GOT3 (cell line): ENCODE data around the gene HAS3.
"Not testable (repeated sequence)": the region's sequence is repeated elsewhere in the genome, so short reads cannot be mapped to it uniquely, and the experiment has no call there.

Source experiments
- DNase-seq: peaks from one replicate; lab custom pipeline; 2025; ENCODE audit warnings: mixed read lengths; lab: John Stamatoyannopoulos, UW

The HAS3 gene

GRCh38 chr16:69105501-69106361 lies at the start of gene HAS3:
Gene HAS3 (plus strand): TSS chr16:69105653. CDS start chr16:69109396, 3,743 bp downstream.
- DNase-seq = peak; percentile 28

DNA sequence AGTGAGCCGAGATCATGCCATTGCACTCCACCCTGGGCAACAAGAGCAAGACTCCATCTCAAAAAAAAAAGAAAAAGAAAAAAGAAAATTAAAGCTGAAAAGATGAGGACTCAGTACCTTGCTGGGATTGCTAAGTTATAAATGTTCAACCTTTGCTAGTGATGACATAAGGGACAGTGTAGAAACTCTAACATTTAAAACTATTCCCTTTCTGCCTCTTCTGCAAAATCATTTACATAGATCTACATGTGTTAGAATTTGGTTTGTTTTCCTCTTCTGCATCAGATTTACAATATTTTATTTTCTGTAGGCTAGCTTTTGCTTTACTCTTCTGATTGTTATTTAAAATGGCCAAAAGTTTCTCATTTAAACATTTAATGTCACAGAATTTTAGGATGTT lies 49.5 kb upstream of the HAS3 start:
- DNase-seq = no peak

- DNase-seq = no peak
Observed at GRCh38 chr16:69056421-69056820, 49.0 kb upstream of the HAS3 start.

DNA sequence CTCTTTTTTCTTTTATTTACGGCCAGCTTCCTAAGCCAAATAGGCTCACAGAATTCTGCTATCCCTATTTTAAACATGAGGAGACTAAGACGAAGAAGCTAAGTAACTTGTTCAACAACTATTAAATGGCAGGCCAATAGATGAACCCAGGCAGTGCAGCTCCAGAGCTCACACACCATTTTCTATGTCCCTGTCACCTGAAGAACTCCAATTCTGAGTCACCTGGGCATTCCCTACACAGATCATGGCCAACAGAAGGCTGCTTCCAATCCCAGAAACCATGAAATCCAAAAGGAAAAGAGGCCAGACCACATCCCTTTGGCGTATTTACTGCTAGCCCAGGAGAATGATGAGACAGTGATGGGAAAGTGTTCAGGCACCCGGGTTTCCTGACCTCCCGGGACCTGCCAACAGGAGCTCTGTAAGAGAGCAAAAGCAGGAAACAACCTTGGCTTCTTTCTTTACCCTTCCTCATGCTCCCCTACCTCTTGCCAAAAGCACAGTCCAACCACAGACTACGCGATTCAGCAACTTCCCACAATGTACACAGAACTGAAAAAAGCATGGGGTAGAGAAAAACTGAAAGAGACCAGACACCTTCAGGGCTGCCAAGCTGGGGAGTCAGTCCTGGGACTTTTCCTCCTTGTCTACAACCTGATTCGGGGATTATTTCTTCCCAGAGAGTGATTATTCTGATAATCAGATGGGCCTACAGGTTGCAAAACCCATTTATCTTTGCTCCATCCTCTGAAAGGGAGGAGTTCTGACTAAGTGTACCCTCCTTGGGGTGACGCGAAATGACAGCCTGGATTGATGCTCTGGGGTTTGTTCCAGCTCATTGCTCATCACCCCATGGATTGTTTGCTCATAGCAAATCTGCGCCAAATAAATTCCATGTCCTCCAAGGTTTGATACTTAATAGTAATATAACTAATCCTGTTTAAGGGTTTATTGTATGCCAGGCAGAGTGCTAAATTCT lies 47.8 kb upstream of the HAS3 start:
- DNase-seq = peak; percentile 19

- not testable (repeated sequence) for DNase-seq
Observed at GRCh38 chr16:69063491-69063890, 42.0 kb upstream of the HAS3 start.

- peak; percentile 10 for DNase-seq
Observed at GRCh38 chr16:69064124-69064763, 41.2 kb upstream of the HAS3 start.

GRCh38 chr16:69064764-69065313 lies 40.6 kb upstream of the HAS3 start:
- DNase-seq = no peak

DNA sequence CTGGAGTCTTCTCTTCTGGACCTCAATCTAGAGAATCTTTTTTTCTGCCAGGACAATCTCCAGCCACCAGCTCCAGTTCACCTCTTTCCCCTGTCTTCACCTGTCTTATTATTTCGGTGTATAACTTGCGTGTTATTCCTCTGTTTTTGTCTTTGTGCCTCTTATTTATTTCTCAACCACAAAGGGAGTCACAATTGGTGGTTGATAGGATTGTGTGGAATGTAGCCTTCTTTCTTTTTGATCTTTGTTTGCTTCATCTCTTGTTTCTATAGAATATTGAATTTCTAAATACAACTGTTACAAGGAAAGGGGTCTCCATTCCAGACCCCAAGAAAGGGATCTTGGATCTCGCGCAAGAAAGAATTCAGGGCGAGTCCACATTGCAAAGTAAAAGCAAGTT lies 35.9 kb upstream of the HAS3 start:
- DNase-seq = no peak

DNA sequence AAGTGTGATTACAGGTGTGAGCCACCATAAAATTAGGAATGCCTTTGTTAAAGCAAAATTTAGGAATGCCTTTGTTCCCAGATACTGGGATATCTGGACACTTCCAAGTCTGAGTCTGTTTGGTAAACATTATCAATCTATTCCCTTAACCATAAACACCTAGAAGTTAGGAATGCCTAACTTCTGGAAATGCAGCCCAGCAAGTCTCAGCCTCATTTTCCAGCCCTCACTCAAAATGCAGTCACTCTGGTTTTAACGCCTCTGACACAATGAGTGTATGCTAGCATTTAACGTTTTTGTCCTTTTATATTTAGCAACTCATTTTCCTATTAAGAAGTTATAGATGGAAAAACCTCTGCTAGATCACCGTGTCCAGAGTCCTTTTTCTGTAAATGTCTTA lies 34.4 kb upstream of the HAS3 start:
- DNase-seq = no peak

- no peak for DNase-seq
Observed at GRCh38 chr16:69072640-69072974, 32.8 kb upstream of the HAS3 start.

GRCh38 chr16:69073181-69073702 lies 32.2 kb upstream of the HAS3 start:
- DNase-seq = peak; percentile 39

DNA sequence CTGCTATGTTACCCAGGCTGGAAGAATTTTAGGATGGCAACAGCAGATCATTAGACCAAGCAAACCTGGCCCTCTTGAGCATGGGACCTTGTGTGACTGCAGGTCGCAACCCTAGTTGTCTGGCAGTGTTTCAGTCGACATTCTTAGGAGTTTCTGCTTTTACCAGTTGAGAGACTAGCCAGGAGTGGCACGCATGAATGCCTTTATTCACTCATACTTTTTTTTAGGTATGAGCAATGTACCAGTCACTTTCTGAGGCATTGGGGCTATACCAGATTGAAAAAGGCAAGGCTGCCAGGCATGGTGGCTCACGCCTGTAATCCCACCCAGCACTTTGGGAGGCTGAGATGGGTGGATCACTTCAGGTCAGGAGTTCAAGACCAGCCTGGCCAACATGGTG lies 28.2 kb upstream of the HAS3 start:
- DNase-seq = no peak

- DNase-seq = no peak
Observed at GRCh38 chr16:69078073-69078472, 27.4 kb upstream of the HAS3 start.

- no peak for DNase-seq
Observed at GRCh38 chr16:69079697-69080096, 25.8 kb upstream of the HAS3 start.

DNA sequence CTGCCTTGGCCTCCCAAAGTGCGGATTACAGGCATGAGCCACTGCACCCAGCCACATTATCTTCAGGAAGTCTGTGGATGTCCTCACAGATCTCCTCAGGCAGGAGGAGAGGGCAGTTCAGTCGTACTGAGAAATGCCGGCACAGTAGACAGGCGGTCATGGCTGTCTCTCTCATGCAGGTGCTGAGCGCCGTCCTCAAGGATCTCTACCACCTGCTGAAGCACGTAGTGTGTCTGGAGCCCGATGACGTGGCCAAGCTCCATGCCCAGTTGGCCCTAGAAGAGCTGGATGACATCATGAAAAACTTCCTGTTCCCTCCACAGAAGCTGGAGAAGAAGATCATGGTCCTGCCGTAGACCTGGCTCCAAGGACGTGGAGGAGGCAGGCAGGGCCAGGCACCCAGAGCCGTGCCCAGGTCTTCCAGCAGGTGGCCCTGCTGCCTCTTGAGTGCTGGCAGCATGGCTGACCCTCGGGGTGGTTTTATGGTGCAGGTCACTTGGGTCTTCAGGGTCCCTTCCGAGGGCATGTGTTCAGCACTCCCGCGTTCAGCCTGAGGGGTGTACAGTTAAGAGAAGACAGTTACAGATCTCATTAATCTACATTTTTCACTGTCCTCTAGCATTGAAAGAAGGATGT lies 22.0 kb upstream of the HAS3 start:
- no peak for DNase-seq

- no peak for DNase-seq
Observed at GRCh38 chr16:69084289-69084688, 21.2 kb upstream of the HAS3 start.

- no peak for DNase-seq
Observed at GRCh38 chr16:69085032-69085695, 20.3 kb upstream of the HAS3 start.

DNA sequence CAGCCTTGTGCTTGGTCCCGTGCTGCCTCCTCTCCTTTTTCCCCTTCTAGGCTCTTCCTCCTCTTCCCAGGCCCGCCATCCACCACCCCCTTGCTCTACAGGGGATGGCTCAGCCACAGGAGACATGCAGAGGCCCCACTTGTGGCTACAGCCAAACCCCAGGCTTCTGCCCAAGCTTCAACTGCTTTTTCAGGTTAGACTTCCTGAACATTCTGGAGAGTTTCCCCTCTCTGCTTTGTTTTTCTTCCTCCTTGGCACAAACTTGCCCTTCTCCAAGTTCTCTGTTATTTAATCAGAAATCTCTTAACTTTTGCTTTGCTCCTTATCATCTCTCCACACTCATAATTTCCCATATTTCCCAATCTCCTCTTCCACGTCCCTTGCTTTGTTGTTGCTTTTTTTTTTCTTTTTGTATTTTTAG lies 18.3 kb upstream of the HAS3 start:
- no peak for DNase-seq

DNA sequence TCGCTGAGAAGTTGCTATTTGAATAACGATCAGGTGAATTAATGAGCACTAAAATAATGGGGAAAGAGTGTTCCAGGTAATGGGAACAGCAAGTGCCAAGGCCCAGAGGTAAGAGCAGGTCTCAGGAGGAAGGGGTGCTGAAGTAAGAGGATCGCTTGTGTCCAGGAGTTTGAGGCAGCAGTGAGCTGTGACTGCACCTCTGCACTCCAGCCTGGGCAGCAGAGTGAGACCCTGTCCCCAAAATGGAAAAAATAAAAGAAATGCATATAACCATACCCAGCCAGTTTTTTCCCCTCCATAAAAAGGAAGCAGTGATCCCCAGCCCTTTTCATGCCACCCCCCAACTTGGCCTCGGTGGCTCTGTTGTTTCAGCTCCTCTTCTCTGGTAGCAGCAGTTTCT lies 16.8 kb upstream of the HAS3 start:
- DNase-seq = no peak

DNA sequence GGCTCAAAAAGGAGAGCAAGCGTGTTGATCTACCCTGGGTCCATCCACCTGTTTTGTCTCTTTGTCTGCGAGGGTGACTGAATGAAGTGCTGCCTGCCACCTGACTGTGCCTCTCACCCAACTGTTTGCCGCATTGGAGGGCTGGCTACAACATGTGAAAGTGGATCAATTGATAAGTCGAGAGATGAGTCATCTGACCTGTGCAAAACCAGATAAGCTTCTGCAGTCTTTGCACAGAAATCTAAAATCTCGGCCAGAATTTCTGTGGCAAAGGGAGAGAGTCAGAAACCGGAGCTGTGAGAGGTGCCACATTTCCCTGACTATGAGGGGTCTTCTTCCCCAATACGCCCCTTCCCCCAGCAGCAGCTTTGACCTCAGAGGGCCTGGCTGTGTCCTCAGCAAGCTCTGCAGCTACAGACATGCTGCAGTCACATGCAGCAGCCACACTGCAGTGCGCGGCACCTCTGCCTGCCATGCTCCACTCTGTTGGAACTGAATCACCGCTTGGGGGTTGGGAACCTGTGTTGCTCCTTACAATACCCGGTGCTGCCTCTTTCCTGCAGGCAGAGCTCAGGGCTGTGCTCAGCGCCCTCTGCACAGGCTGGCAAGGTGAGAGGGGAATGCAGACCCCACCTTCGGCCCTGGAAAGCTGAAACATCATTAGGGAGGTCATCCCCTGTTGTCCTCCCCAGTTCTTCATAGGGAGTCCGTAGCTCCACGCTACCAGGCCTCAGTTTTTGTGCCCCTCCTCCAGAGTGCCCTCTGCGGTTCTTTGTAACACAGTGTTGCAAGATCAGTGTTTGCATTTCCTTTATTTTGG lies 16.2 kb upstream of the HAS3 start:
- DNase-seq = no peak
